NT2/D1 (cell line): ENCODE results near the gene WWC1.

Source experiments
- DNase-seq: peaks from one replicate; pipeline ENCODE4 v3.0.0-alpha.2; 2011; ENCODE audit warnings: low read depth, low spot score
- H3K27me3 ChIP-seq: 2 replicates; pipeline ENCODE4 v1.6.0; 2011; ENCODE audit warnings: mild to moderate bottlenecking; ENCODE audit not compliant: insufficient read length, insufficient read depth
- H3K36me3 ChIP-seq: 2 replicates; pipeline ENCODE4 v1.6.1; 2011; ENCODE audit warnings: mild to moderate bottlenecking, low read length, mixed read lengths; ENCODE audit not compliant: insufficient read depth, insufficient read length
- H3K4me1 ChIP-seq: 2 replicates; pipeline ENCODE4 v1.5.1; 2011; ENCODE audit not compliant: insufficient read depth, insufficient read length
- H3K4me3 ChIP-seq: 2 replicates; pipeline ENCODE4 v1.5.1; 2011; ENCODE audit warnings: low read depth; ENCODE audit not compliant: insufficient read length
- H3K9ac ChIP-seq: 2 replicates; pipeline ENCODE4 v1.6.0; 2011; ENCODE audit warnings: low read depth; ENCODE audit not compliant: insufficient read length
- H3K9me3 ChIP-seq: 2 replicates; pipeline ENCODE4 v1.5.1; 2011; ENCODE audit warnings: mild to moderate bottlenecking, low read length; ENCODE audit not compliant: insufficient read depth
- SUZ12 ChIP-seq: IDR thresholded peaks from 2 replicates; pipeline ENCODE4 v1.6.1; 2011; ENCODE audit not compliant: insufficient read length, insufficient read depth; ENCODE audit errors: extremely low read depth
- YY1 ChIP-seq: IDR thresholded peaks from 2 replicates; pipeline ENCODE4 v1.6.1; 2011; ENCODE audit not compliant: insufficient read length, insufficient read depth
- ZNF274 ChIP-seq: IDR thresholded peaks from 2 replicates; pipeline ENCODE4 v1.6.1; 2011; ENCODE audit warnings: mild to moderate bottlenecking, low read depth, low read length

Gene WWC1

DNA sequence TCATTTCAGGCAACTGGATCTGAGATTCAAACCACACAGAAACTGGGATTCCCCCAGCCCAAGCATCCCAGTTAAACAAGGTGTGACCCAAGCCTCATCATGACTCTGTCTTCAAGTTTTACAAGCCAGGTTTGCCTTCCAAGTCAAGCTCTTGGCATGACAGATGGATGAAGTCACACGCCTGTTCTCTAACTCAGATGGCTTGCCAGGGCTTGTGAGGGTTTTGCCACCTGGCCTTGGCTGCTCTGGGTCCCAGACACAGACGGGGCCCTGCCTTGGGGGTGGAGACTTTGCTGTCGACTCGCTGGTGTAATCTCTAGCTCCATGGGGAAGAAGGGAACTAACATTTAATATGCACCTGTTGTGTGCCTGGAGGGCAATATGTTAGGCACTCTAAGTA is 99.0 kb downstream of the WWC1 start:
- TF ChIP-seq YY1 (no peak), SUZ12 (no peak), ZNF274 (no peak)
- no peaks in the 10 kb centered on the region for H3K4me1 ChIP-seq

GRCh38 chr5:168393773-168394172 is 102.3 kb downstream of the WWC1 start:
- TF ChIP-seq SUZ12 (no peak), ZNF274 (no peak), YY1 (no peak)
- Histone ChIP-seq H3K4me3 (no peak overlapping the region), H3K9ac (no peak overlapping the region), H3K4me1 (no peaks in the 10 kb centered on the region), H3K27me3 (no peaks in the 10 kb centered on the region), H3K9me3 (no peaks in the 10 kb centered on the region), H3K36me3 (peaks cover 42% of the 10 kb centered on the region)
- no peak for DNase-seq

More for the DNA sequence above, 99.0 kb downstream of the WWC1 start:
- no peak overlapping the region for H3K4me3 ChIP-seq
- H3K9me3 ChIP-seq, result no peaks in the 10 kb centered on the region
- H3K27me3 ChIP-seq, result no peaks in the 10 kb centered on the region
- H3K9ac ChIP-seq, result no peak overlapping the region
- peaks cover 47% of the 10 kb centered on the region for H3K36me3 ChIP-seq
- DNase-seq, result no peak

- peaks cover 30% of the 10 kb centered on the region for H3K36me3 ChIP-seq
- DNase-seq, result no peak
- H3K4me3 ChIP-seq, result no peak overlapping the region
- no peaks in the 10 kb centered on the region for H3K9me3 ChIP-seq
- H3K27me3 ChIP-seq, result no peaks in the 10 kb centered on the region
- no peak overlapping the region for H3K9ac ChIP-seq
- no peak for TF ChIP-seq YY1
- TF ChIP-seq ZNF274, result no peak
- no peak for TF ChIP-seq SUZ12
- no peaks in the 10 kb centered on the region for H3K4me1 ChIP-seq
Measured at GRCh38 chr5:168400429-168401220, 109.2 kb downstream of the WWC1 start.

GRCh38 chr5:168401226-168401625 is 109.8 kb downstream of the WWC1 start:
- H3K27me3 ChIP-seq, result no peaks in the 10 kb centered on the region
- no peak for TF ChIP-seq SUZ12
- TF ChIP-seq YY1, result no peak
- no peak for TF ChIP-seq ZNF274
- no peak for DNase-seq
- H3K9me3 ChIP-seq, result no peaks in the 10 kb centered on the region
- no peak overlapping the region for H3K4me3 ChIP-seq
- H3K4me1 ChIP-seq, result no peaks in the 10 kb centered on the region
- no peak overlapping the region for H3K9ac ChIP-seq
- H3K36me3 ChIP-seq, result peaks cover 35% of the 10 kb centered on the region

GRCh38 chr5:168401880-168402279 is 110.4 kb downstream of the WWC1 start:
- DNase-seq, result no peak
- TF ChIP-seq SUZ12, result no peak
- TF ChIP-seq ZNF274, result no peak
- TF ChIP-seq YY1, result no peak
- Histone ChIP-seq H3K4me1 (no peaks in the 10 kb centered on the region), H3K4me3 (no peak overlapping the region), H3K9ac (no peak overlapping the region), H3K36me3 (peaks cover 37% of the 10 kb centered on the region), H3K9me3 (no peaks in the 10 kb centered on the region), H3K27me3 (no peaks in the 10 kb centered on the region)

- DNase-seq, result no peak
- Histone ChIP-seq H3K36me3 (peaks cover 40% of the 10 kb centered on the region), H3K27me3 (no peaks in the 10 kb centered on the region), H3K4me3 (no peak overlapping the region), H3K4me1 (no peaks in the 10 kb centered on the region), H3K9me3 (no peaks in the 10 kb centered on the region), H3K9ac (no peak overlapping the region)
- no peak for TF ChIP-seq ZNF274
- no peak for TF ChIP-seq SUZ12
- no peak for TF ChIP-seq YY1
Measured at GRCh38 chr5:168404365-168404764, 112.9 kb downstream of the WWC1 start.

DNA sequence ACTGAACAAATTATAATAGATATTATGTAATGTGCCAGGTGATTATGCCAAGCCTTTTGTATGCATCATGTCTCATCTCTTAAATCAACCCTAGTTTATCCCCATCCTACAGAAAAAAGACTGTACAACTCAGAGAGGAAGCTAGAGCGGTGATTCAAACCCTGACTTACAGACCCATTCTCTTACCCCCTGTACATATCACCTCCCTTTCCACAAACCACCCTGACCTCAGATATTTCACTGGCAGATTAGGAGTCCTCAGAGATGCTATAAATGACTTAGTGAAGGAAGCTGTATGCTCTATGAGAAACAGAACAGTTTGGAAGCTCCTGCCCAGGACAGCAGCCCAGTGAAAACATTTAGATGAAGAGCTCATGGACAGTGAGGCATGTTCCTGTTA is 115.8 kb downstream of the WWC1 start:
- Histone ChIP-seq H3K27me3 (no peaks in the 10 kb centered on the region), H3K9ac (no peak overlapping the region), H3K4me3 (no peak overlapping the region), H3K9me3 (no peaks in the 10 kb centered on the region), H3K4me1 (no peaks in the 10 kb centered on the region), H3K36me3 (peaks cover 54% of the 10 kb centered on the region)
- no peak for DNase-seq
- TF ChIP-seq SUZ12 (no peak), ZNF274 (no peak)

DNA sequence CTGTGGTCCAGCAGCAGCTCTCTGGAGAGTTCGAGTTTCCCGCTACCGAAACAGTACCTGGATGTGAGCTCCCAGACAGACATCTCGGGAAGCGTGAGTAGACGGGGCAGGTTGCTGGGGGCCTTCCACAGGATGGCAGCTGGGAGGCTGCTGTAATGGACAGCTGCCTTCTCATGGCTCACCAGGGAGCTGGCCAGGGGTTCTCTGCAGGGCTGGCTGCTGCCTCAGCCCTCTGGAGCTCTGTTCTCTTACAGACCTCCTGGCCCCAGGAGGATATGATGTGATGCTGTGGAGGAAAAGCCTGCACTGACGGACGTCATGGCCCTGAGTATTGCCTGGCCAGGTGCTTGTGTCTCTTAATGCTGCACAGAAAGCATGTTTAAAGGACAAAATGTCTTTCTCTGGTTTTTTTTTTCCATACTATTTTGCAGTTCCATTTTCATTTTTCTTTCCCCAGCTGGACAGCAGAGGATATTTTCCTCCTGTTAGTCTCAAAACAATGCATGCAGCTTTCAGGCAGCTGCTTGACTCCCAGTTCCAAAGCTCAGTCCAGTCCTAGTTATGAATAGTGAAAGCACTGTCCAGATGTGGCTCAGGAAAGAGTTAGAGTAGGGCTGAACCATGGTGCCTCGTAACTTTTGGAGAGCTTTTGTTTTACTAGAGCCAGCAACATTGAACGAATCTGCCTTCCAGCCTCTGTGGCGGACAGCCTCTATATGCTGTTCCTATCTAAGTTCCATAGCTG is 117.3 kb downstream of the WWC1 start:
- DNase-seq, result no peak
- peaks cover 63% of the 10 kb centered on the region for H3K36me3 ChIP-seq
- TF ChIP-seq ZNF274 (no peak), YY1 (no peak), SUZ12 (no peak)
- no peaks in the 10 kb centered on the region for H3K4me1 ChIP-seq
- no peaks in the 10 kb centered on the region for H3K27me3 ChIP-seq
- H3K9me3 ChIP-seq, result no peaks in the 10 kb centered on the region
- no peak overlapping the region for H3K9ac ChIP-seq
- no peak overlapping the region for H3K4me3 ChIP-seq
